ENCODE data around the gene TAF11L5. TPM values are rescaled to one million over a fixed set of nuclear protein-coding genes. Genes with fewer than 3 reads are reported as not detected.

The TAF11L5 gene
- total and polyA plus RNA-seq, 9 of the 15 experiments (the other 6 are each of a cell fraction or from before 2014, with no cell fraction given): 0.20 to 3.7 (median 0.41) TPM; not detected in 3

GRCh38 chr5:17497446-17497845, 27.6 kb upstream of the TAF11L5 start:
- no peak overlapping the region for H2AFZ ChIP-seq (ENCODE audit: low read depth, low read length)
- WGBS (ENCODE audit: insufficient coverage, low coverage, missing lambda C conversion rate): 0% methylated on average over 4 of the region's 4 CpGs
- POLR2A ChIA-PET: no interaction called here

More at GRCh38 chr5:17497446-17497845, 27.6 kb upstream of the TAF11L5 start:
- CTCF ChIA-PET (ENCODE audit: low intra/inter-chr PET ratio): no interaction called here
- in situ Hi-C loops (cut with MboI) (loop anchor here (25.0 kb wide), 1 partner anchor 815 kb away; no protein-coding TSS in a partner anchor), intact Hi-C loops (cut with micrococcal nuclease) (no loop called here)
- no peaks in the 10 kb centered on the region for H4K20me1 ChIP-seq (replicated peaks; ENCODE audit: control insufficient read depth, insufficient read depth, low read length)
- H3K27ac ChIP-seq (ENCODE audit: extremely low read depth, low read depth, low read length): no peak overlapping the region
- no peak for DNase-seq (ENCODE audit: extremely low read depth in 1 of 4, low spot score in 3 of 4)
- no peaks in the 10 kb centered on the region for H3K4me1 ChIP-seq (replicated peaks in 1 of 2; ENCODE audit: control insufficient read depth in 2 of 2, insufficient read depth in 2 of 2, low read length in 2 of 2)
- H3K4me2 ChIP-seq (ENCODE audit: insufficient read depth, low read length): no peak overlapping the region
- H3K4me3 ChIP-seq: no peak overlapping the region
- H3K9ac ChIP-seq (ENCODE audit: insufficient read depth in 1 of 2, low read depth in 2 of 2, low read length in 2 of 2): no peak overlapping the region
- no TSS peak for BruUV-seq (replicated peaks)
- H3K9me3 ChIP-seq (replicated peaks; ENCODE audit: control insufficient read depth, insufficient read depth, low read depth, low read length): no peaks in the 10 kb centered on the region
- TF ChIP-seq SRSF1 (IDR thresholded peaks at IDR 0.05; ENCODE audit: low read depth, low read length) (no peak), ZNF445 (CRISPR knock-in tag; IDR thresholded peaks at IDR 0.05; ENCODE audit: low read depth) (no peak), CHD4 (IDR thresholded peaks at IDR 0.05; ENCODE audit: insufficient read depth, insufficient replicate concordance, low read depth, low read length, poor library complexity, severe bottlenecking) (no peak), POLR2AphosphoS5 (IDR thresholded peaks at IDR 0.05; ENCODE audit: control insufficient read depth, insufficient read depth, low read depth, low read length) (no peak), ZNF24 (IDR thresholded peaks at IDR 0.05) (no peak), FUS (optimal IDR thresholded peaks at IDR 0.05; ENCODE audit: low read depth, low read length) (no peak), PHB (CRISPR knock-in tag; IDR thresholded peaks at IDR 0.05) (no peak), MEF2D (tag; conservative IDR thresholded peaks at IDR 0.05; ENCODE audit: low read depth) (no peak), ZNF318 (IDR thresholded peaks at IDR 0.05; ENCODE audit: borderline replicate concordance in 1 of 2, low read depth in 1 of 2) (no peak), ZNF134 (CRISPR knock-in tag; conservative IDR thresholded peaks at IDR 0.05) (no peak), GATAD2B (IDR thresholded peaks at IDR 0.05; ENCODE audit: borderline replicate concordance) (no peak), ZZZ3 (IDR thresholded peaks at IDR 0.05) (no peak), TEAD1 (CRISPR knock-in tag; IDR thresholded peaks at IDR 0.05) (no peak), GABPB1 (CRISPR knock-in tag; IDR thresholded peaks at IDR 0.05) (no peak), KAT7 (CRISPR knock-in tag; IDR thresholded peaks at IDR 0.05; ENCODE audit: borderline replicate concordance) (no peak), ZNF184 (CRISPR knock-in tag; IDR thresholded peaks at IDR 0.05) (no peak)
- no peak for FAIRE-seq
- H3K36me3 ChIP-seq (ENCODE audit: control insufficient read depth, insufficient read depth, low read length): no peaks in the 10 kb centered on the region
- no peak for ATAC-seq
- H3K27me3 ChIP-seq (ENCODE audit: control insufficient read depth in 2 of 2, insufficient read depth in 2 of 2, low read length in 2 of 2): no peaks in the 10 kb centered on the region; a peak in 1 of 5 replicates
- H3K79me2 ChIP-seq (ENCODE audit: control insufficient read depth, insufficient read depth, low read length): no peaks in the 10 kb centered on the region
- no peaks in the 10 kb centered on the region for H3K9me1 ChIP-seq (ENCODE audit: control insufficient read depth, insufficient read depth, low read length)
